ENCODE results near the gene CYP24A1.

GRCh38 chr20:54201268-54201846 lies 27.6 kb upstream of the CYP24A1 start:
- TF ChIP-seq POLR2A (IDR thresholded peaks at IDR 0.05; ENCODE audit: low read depth, low read length): no peak
- no peak for TF ChIP-seq EZH2 (IDR thresholded peaks at IDR 0.05; ENCODE audit: borderline replicate concordance, low read depth, low read length, severe bottlenecking)
